HCT116 (cell line): ENCODE results near the gene MRPL49. TPM values are rescaled to one million over a fixed set of nuclear protein-coding genes. Genes with fewer than 3 reads are reported as not detected.

ENCODE experiments used
- ATAC-seq: fragments of 200-7000 bp; cut with Tn5 transposase; 2 replicates; pipeline ENCODE4 v1.9.1; 2020; ENCODE audit warnings: mild to moderate bottlenecking, moderate library complexity
- BruUV-seq: library from RNA; stranded (reverse); fragments of 400-500 nt; replicated peaks from 2 replicates; lab custom pipeline; 2021; lab: Mats Ljungman, UMichigan
- CTCF ChIA-PET: fragments of 300-600 bp; sonication (Branson Sonifier 250); formaldehyde crosslinking; loops from one replicate; lab custom pipeline; 2021; ENCODE audit warnings: antibody characterized with exemption; lab: Charles Lee
- POLR2A ChIA-PET: fragments of 300-600, 350-600 bp; sonication (Branson Sonifier 250); formaldehyde crosslinking; loops from one replicate; lab custom pipeline; 2021; ENCODE audit warnings: antibody characterized with exemption; lab: Charles Lee
- RAD21 ChIA-PET, 2 experiments: fragments of 300-600 bp; sonication (Branson Sonifier 250); formaldehyde crosslinking; loops; one replicate each; lab custom pipeline; 2023; ENCODE audit warnings: low total read pairs in 2 of 2; ENCODE audit not compliant: uncharacterized antibody in 2 of 2, unreplicated experiment in 2 of 2, low non-redundant PET in 1 of 2; lab: Charles Lee
- DNase-seq: peaks from one replicate; pipeline ENCODE4 v3.0.0-alpha.2; 2010; ENCODE audit warnings: low read depth, low spot score
- H2AFZ ChIP-seq: fragments of 200-600 bp; shearing (Covaris generic), sonication (generic); 2 replicates; pipeline ENCODE4 v1.6.1; 2017; ENCODE audit warnings: low read depth, mixed run types, mixed read lengths, antibody characterized with exemption, low read length; ENCODE audit not compliant: poor library complexity, severe bottlenecking
- H3K27ac ChIP-seq: 2 replicates; pipeline ENCODE4 v1.5.1; 2012; ENCODE audit warnings: low read depth, low read length
- H3K27me3 ChIP-seq: fragments of 200-600 bp; sonication (generic); 2 replicates; pipeline ENCODE4 v1.6.1; 2016; ENCODE audit warnings: mixed run types, low read length, mixed read lengths; ENCODE audit not compliant: insufficient read depth
- H3K36me3 ChIP-seq, 2 experiments: fragments of 200-500 bp in 1 of 2; fragments of 200-600 bp in 1 of 2; sonication (Bioruptor generic) in 1 of 2; sonication (generic) in 1 of 2; 2 replicates each; pipeline versions ENCODE4 v1.5.1 to v1.6.1; 2014 to 2016; ENCODE audit warnings: low read length in 2 of 2, inconsistent platforms in 1 of 2, mixed read lengths in 1 of 2, mixed run types in 1 of 2; ENCODE audit not compliant: insufficient read depth in 2 of 2, control insufficient read depth in 1 of 2
- H3K4me1 ChIP-seq, 2 experiments: fragments of 200-600 bp in 1 of 2; sonication (generic) in 1 of 2; 2 replicates each; pipeline versions ENCODE4 v1.5.1 to v1.6.1; 2012 to 2017; ENCODE audit warnings: low read length in 2 of 2, inconsistent platforms in 1 of 2, mild to moderate bottlenecking in 1 of 2, mixed read lengths in 1 of 2, mixed run types in 1 of 2, moderate library complexity in 1 of 2; ENCODE audit not compliant: insufficient read depth in 2 of 2, control insufficient read depth in 1 of 2
- H3K4me2 ChIP-seq: fragments of 200-600 bp; sonication (generic); 2 replicates; pipeline ENCODE4 v1.6.1; 2017; ENCODE audit warnings: mixed run types, low read length, mixed read lengths
- H3K4me3 ChIP-seq, 2 experiments: fragments of 200-600 bp in 1 of 2; sonication (generic) in 1 of 2; replicated peaks in 1 of 2; 2 replicates each; pipeline ENCODE4 v1.5.1; 2011 to 2016; ENCODE audit warnings: low read length in 2 of 2, control low read depth in 1 of 2, low read depth in 1 of 2, mild to moderate bottlenecking in 1 of 2, mixed read lengths in 1 of 2, mixed run types in 1 of 2
- H3K79me2 ChIP-seq: fragments of 200-600 bp; sonication (generic); 2 replicates; pipeline ENCODE4 v1.6.1; 2017; ENCODE audit warnings: mild to moderate bottlenecking, mixed run types, low read length, moderate library complexity, mixed read lengths; ENCODE audit not compliant: insufficient read depth
- H3K9ac ChIP-seq: fragments of 200-600 bp; sonication (generic); 2 replicates; pipeline ENCODE4 v1.6.1; 2016; ENCODE audit warnings: low read length, mixed read lengths
- H3K9me2 ChIP-seq: fragments of 200-600 bp; sonication (generic), shearing (Covaris generic); 2 replicates; pipeline ENCODE4 v1.6.1; 2017; ENCODE audit warnings: mixed run types, mild to moderate bottlenecking, moderate library complexity; ENCODE audit not compliant: insufficient read depth
- H3K9me3 ChIP-seq, 2 experiments: fragments of 200-500 bp in 1 of 2; fragments of 200-600 bp in 1 of 2; sonication (Bioruptor generic) in 1 of 2; sonication (generic) in 1 of 2; 2 replicates each; pipeline ENCODE4 v1.6.1; 2014 to 2017; ENCODE audit warnings: low read length in 2 of 2, mixed read lengths in 2 of 2, inconsistent platforms in 1 of 2, low read depth in 1 of 2, mild to moderate bottlenecking in 1 of 2, mixed run types in 1 of 2, moderate library complexity in 1 of 2; ENCODE audit not compliant: control insufficient read depth in 1 of 2, insufficient read depth in 1 of 2
- H4K20me1 ChIP-seq: fragments of 200-600 bp; sonication (generic), shearing (Covaris generic); 2 replicates; pipeline ENCODE4 v1.6.1; 2017; ENCODE audit warnings: mixed run types, mild to moderate bottlenecking, moderate library complexity; ENCODE audit not compliant: insufficient read depth
- CBX3 ChIP-seq: IDR thresholded peaks from 2 replicates; pipeline ENCODE4 v1.6.1; 2012; ENCODE audit warnings: low read depth
- ELF1 ChIP-seq: IDR thresholded peaks from 2 replicates; pipeline ENCODE4 v1.6.1; 2012; ENCODE audit warnings: low read depth, borderline replicate concordance
- POLR2AphosphoS5 ChIP-seq: IDR thresholded peaks from 2 replicates; pipeline ENCODE4 v1.6.1; 2011; ENCODE audit warnings: mild to moderate bottlenecking, low read depth, low read length, moderate library complexity
- REST ChIP-seq: IDR thresholded peaks from 2 replicates; pipeline ENCODE4 v1.6.1; 2012; ENCODE audit warnings: low read depth
- SP1 ChIP-seq: IDR thresholded peaks from 2 replicates; pipeline ENCODE4 v1.6.1; 2012; ENCODE audit warnings: low read depth
- YY1 ChIP-seq: IDR thresholded peaks from 2 replicates; pipeline ENCODE4 v1.6.1; 2011; ENCODE audit warnings: low read length, low read depth, moderate library complexity, mild to moderate bottlenecking; ENCODE audit not compliant: insufficient replicate concordance; ENCODE audit errors: extremely low read depth
- ZFX ChIP-seq: fragments of 450-650 bp; IDR thresholded peaks from 2 replicates; pipeline ENCODE4 v1.6.1; 2017
- intact Hi-C: fragments of 100-400 bp; cut with micrococcal nuclease; formaldehyde crosslinking; loops from 2 replicates; pipeline ENCODE4 v1.10.0; 2022
- total RNA-seq: library from RNA; stranded (reverse); gene quantifications from one replicate; pipeline ENCODE4 v1.2.1, GENCODE V29; 2021; ENCODE audit not compliant: unreplicated experiment

MRPL49 gene
- total RNA-seq, 1 experiment from 2014 or later = 77.5 TPM

- no peak for ATAC-seq
- no peaks in the 10 kb centered on the region for H3K9me2 ChIP-seq
- H3K9me3 ChIP-seq = no peaks in the 10 kb centered on the region
- no peak for DNase-seq
- peaks cover 9 to 16% of the 10 kb centered on the region in 2 experiments; a peak in 3 of 4 replicates for H3K4me1 ChIP-seq
- intact Hi-C loops = no loop called here
- no TSS peak for BruUV-seq
- no peak overlapping the region for H2AFZ ChIP-seq
- H3K27ac ChIP-seq = no peak overlapping the region
- no peak overlapping the region for H3K4me2 ChIP-seq
- H3K27me3 ChIP-seq = no peaks in the 10 kb centered on the region
- H3K4me3 ChIP-seq = no peak overlapping the region
- H3K36me3 ChIP-seq = no peaks in the 10 kb centered on the region
- no peak for TF ChIP-seq POLR2AphosphoS5
- no peak for TF ChIP-seq SP1
- no peak for TF ChIP-seq ELF1
- no peak for TF ChIP-seq YY1
- no peak for TF ChIP-seq ZFX
- TF ChIP-seq CBX3 = no peak
- TF ChIP-seq REST = no peak
- TF ChIP-seq, all 23 proteins: peak for 0
- ChIA-PET CTCF (no interaction called here), POLR2A (no interaction called here), RAD21 (no interaction called here)
- Histone ChIP-seq H4K20me1 (no peaks in the 10 kb centered on the region), H3K79me2 (no peaks in the 10 kb centered on the region), H3K9ac (no peak overlapping the region)
Observed at GRCh38 chr11:65167656-65168055, 45.5 kb downstream of the MRPL49 start.
